NT2/D1 (cell line): ENCODE measurements around the gene AGR3.

Experiments used
- DNase-seq: peaks from one replicate; pipeline ENCODE4 v3.0.0-alpha.2; 2011; ENCODE audit warnings: low read depth, low spot score
- H3K27me3 ChIP-seq: 2 replicates; pipeline ENCODE4 v1.6.0; 2011; ENCODE audit warnings: mild to moderate bottlenecking; ENCODE audit not compliant: insufficient read length, insufficient read depth
- H3K36me3 ChIP-seq: 2 replicates; pipeline ENCODE4 v1.6.1; 2011; ENCODE audit warnings: mild to moderate bottlenecking, low read length, mixed read lengths; ENCODE audit not compliant: insufficient read depth, insufficient read length
- H3K4me1 ChIP-seq: 2 replicates; pipeline ENCODE4 v1.5.1; 2011; ENCODE audit not compliant: insufficient read depth, insufficient read length
- H3K4me3 ChIP-seq: 2 replicates; pipeline ENCODE4 v1.5.1; 2011; ENCODE audit warnings: low read depth; ENCODE audit not compliant: insufficient read length
- H3K9ac ChIP-seq: 2 replicates; pipeline ENCODE4 v1.6.0; 2011; ENCODE audit warnings: low read depth; ENCODE audit not compliant: insufficient read length
- H3K9me3 ChIP-seq: 2 replicates; pipeline ENCODE4 v1.5.1; 2011; ENCODE audit warnings: mild to moderate bottlenecking, low read length; ENCODE audit not compliant: insufficient read depth
- SUZ12 ChIP-seq: IDR thresholded peaks from 2 replicates; pipeline ENCODE4 v1.6.1; 2011; ENCODE audit not compliant: insufficient read length, insufficient read depth; ENCODE audit errors: extremely low read depth
- YY1 ChIP-seq: IDR thresholded peaks from 2 replicates; pipeline ENCODE4 v1.6.1; 2011; ENCODE audit not compliant: insufficient read length, insufficient read depth
- ZNF274 ChIP-seq: IDR thresholded peaks from 2 replicates; pipeline ENCODE4 v1.6.1; 2011; ENCODE audit warnings: mild to moderate bottlenecking, low read depth, low read length

AGR3 gene

DNA sequence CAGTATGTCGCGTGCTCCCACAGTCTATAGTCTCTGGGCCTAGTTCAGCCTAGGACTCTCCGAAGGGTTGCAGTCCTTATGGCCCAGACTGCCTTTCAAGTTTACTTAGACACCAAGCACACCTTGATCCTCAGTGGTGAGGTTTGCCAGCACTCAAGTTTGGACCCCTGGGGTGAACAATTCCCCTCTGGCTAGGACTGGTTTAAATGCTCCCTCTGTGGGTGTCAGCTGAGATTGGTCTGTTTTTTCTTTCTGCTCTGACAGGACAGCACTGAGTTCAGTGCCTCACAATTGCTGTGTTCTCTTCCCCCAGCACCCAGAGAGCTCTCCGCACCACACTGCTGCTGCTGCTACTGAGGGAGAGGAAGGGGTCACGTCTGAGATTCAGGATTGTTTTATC lies 31.9 kb upstream of the AGR3 start:
- H3K9me3 ChIP-seq: no peaks in the 10 kb centered on the region
- H3K36me3 ChIP-seq: no peaks in the 10 kb centered on the region
- TF ChIP-seq ZNF274: no peak
- no peak for TF ChIP-seq YY1
- no peak for TF ChIP-seq SUZ12
- H3K4me1 ChIP-seq: no peaks in the 10 kb centered on the region
- no peaks in the 10 kb centered on the region for H3K27me3 ChIP-seq
- H3K9ac ChIP-seq: no peak overlapping the region
- no peak overlapping the region for H3K4me3 ChIP-seq
- DNase-seq: no peak

DNA sequence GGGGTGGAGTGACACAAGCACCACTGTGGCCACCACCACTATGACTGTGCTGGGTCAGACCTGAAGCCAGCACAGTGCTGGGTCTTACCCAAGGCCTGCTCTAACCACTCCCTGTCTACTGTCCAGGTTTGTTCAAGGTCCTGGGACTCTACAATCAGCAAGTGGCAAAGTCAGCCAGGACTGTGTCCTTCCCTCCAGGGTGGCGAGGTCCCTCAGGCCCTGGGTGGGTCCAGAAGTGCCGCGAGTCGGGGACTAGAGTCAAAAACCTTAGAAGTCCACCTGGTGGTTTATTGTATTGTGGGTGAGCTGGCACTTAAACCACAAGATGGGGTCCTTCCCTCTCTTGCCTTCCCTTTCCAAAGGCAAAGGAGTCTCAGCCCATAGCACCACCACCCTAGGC lies 30.8 kb upstream of the AGR3 start:
- no peak for DNase-seq
- TF ChIP-seq SUZ12 (no peak), ZNF274 (no peak), YY1 (no peak)
- Histone ChIP-seq H3K9ac (no peak overlapping the region), H3K27me3 (no peaks in the 10 kb centered on the region), H3K4me1 (no peaks in the 10 kb centered on the region), H3K36me3 (no peaks in the 10 kb centered on the region), H3K4me3 (no peak overlapping the region), H3K9me3 (no peaks in the 10 kb centered on the region)

DNA sequence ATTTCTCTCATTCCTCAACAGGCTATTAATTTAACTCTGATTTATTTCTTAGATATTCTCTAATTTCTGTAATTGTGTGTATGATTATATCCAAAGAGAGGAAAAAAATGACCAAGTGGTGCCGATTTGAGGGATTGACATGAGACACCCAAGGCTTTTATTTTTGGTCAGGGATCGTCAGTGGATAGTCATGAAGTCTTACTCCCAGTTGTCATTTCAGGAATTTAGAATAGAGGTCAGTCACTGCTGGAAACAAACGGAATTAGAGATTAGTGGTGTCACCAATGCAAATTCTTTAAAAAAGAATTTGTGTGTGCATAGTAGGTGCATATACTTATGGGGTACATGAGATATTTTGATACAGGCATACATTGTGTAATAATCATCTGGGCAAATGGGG lies 26.8 kb upstream of the AGR3 start:
- Histone ChIP-seq H3K4me3 (no peak overlapping the region), H3K36me3 (no peaks in the 10 kb centered on the region), H3K27me3 (no peaks in the 10 kb centered on the region), H3K9ac (no peak overlapping the region), H3K9me3 (no peaks in the 10 kb centered on the region), H3K4me1 (no peaks in the 10 kb centered on the region)
- TF ChIP-seq YY1 (no peak), SUZ12 (no peak), ZNF274 (no peak)
- no peak for DNase-seq

DNA sequence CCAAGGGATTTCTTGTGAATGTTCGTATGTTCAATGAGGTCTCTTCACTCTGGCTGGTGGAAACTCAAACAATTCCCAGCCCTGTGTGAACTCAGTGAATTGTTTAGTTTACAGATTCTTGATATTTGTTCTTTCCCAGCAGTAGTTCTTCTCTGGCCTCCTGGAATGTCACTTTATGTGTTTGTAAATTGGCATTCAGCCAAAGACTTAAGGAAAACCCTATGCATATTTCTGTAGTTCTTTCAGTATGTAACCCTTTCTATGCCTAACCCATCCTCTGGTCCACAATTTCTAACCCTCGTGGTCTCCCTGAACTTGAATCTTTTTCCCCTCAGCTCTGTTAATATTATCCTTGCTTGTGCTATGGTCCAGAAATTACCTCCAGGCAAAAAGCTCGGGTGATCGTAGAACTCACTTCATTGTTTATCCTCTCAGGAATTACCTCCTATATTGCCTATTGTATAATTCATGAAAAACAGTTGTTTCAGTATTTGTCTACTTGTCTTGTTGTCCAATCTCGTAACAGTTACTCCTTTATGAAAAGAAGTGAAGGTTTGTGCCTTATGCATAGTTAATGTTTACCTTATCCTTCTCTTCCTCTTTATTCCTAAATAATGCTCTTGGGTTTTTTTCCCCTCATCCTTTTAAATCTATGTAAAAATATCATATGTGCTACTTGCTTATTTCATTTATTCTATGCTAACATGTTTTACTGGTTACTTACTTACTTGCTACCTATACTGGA lies 23.7 kb upstream of the AGR3 start:
- no peak overlapping the region for H3K4me3 ChIP-seq
- H3K9me3 ChIP-seq: no peaks in the 10 kb centered on the region
- H3K9ac ChIP-seq: no peak overlapping the region
- H3K4me1 ChIP-seq: no peaks in the 10 kb centered on the region
- no peak for TF ChIP-seq YY1
- TF ChIP-seq ZNF274: no peak
- no peak for TF ChIP-seq SUZ12
- no peaks in the 10 kb centered on the region for H3K27me3 ChIP-seq
- H3K36me3 ChIP-seq: no peaks in the 10 kb centered on the region
- peak; percentile 57 for DNase-seq

DNA sequence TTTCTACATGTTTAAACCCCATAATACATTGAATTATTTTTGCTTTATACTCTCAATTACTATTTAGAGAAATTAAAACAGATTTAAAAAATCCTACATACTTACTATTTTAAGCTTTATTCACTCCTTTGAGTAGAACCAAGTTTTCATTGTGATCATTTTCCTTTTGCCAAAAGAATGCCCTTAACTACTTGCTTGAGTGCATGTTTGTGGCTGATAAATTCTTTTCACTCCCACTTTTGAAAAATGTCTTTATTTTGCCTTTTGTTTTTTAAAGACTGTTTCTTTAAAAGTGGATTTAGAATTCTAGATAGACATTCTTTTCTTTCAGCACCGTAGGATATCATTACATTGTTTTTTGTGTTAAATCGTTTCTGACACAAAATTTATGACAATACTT lies 22.3 kb upstream of the AGR3 start:
- Histone ChIP-seq H3K4me1 (no peaks in the 10 kb centered on the region), H3K4me3 (no peak overlapping the region), H3K9me3 (peaks cover 4% of the 10 kb centered on the region; the same call in 1 of the 2 replicates), H3K27me3 (no peaks in the 10 kb centered on the region), H3K9ac (no peak overlapping the region), H3K36me3 (no peaks in the 10 kb centered on the region)
- no peak for DNase-seq
- no peak for TF ChIP-seq ZNF274
- no peak for TF ChIP-seq SUZ12
- TF ChIP-seq YY1: no peak

DNA sequence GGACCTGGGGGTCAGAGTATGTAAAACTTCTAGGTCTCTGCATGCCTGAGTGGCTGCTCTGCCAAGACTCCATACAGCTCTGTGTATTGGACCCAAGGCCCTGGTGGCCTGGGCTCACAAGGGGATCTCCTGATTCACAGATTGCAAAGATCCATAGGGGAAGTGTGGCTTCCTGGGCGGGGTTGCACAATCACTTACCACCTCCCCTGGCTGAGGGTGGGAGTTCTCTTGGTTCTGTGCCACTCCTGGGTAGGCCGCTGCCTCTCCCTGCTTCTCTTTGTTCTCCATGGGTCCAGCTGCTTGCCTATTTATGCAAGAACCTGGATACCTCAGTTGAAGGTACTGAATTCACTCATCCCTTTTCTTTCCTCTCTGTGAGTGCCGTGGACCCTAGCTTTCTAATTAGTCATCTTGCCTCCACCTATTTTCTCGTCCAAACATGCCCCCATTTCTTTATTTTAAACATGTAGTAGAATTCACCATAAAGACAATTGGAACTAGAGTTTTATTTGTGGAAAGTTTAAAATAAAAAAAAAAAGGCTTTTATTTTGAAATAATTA lies 18.5 kb upstream of the AGR3 start:
- Histone ChIP-seq H3K9ac (no peak overlapping the region), H3K4me1 (no peaks in the 10 kb centered on the region), H3K27me3 (no peaks in the 10 kb centered on the region), H3K4me3 (no peak overlapping the region), H3K9me3 (peaks cover 13% of the 10 kb centered on the region), H3K36me3 (no peaks in the 10 kb centered on the region)
- DNase-seq: no peak
- no peak for TF ChIP-seq ZNF274
- no peak for TF ChIP-seq YY1
- TF ChIP-seq SUZ12: no peak

DNA sequence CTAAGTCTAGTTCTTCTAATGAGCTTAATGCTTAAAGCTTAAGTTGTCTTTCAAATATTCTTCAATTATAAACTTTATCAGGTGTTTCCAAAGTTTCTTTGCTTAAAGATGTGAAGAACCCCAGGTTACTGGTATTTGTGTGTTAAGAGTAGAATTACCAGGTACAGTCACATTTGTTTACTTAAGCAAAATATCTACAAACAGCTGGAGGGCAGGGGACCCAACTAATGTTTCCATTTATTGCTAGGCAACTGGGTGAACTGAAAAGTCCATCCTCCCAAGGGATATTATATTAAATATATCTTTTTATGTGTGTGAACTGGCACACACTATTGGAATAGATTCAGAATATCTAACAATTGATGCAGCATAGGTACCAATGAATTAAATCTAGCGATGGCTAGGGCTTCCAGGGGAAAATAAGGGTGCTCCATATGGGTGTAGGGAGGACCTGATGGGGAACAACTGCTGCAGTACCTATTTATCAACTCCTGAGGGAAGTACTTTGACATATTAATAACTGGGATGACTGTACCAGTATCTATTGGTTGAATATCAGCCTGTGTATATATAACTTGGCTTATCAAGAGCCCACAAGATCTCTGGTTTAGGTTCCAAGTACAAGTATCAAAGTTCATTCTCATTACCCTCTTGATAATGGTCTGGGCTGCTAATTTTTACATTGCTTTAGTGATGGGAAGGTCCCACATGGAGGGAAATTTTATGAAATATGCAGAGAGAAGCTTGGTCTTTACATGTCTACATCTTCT lies 10.3 kb upstream of the AGR3 start:
- Histone ChIP-seq H3K4me3 (no peak overlapping the region), H3K27me3 (no peaks in the 10 kb centered on the region), H3K4me1 (no peaks in the 10 kb centered on the region), H3K9ac (no peak overlapping the region), H3K36me3 (no peaks in the 10 kb centered on the region), H3K9me3 (no peaks in the 10 kb centered on the region)
- TF ChIP-seq YY1: no peak
- TF ChIP-seq ZNF274: no peak
- TF ChIP-seq SUZ12: no peak
- no peak for DNase-seq
